WTC11 (cell line): ENCODE measurements around the gene NMT2.
A peak's percentile ranks its signal among the peaks of the same experiment; 100 is the strongest.

Experiments used
- ELF4 ChIP-seq: sonication (generic); formaldehyde crosslinking; IDR thresholded peaks from 2 replicates; pipeline ENCODE4 v1.8.1; 2022; ENCODE audit warnings: low read depth, mild to moderate bottlenecking, moderate library complexity, missing genetic modification reagents
- ZNF423 ChIP-seq: fragments of 250-450 bp; sonication (Bioruptor Pico); IDR thresholded peaks from 2 replicates; pipeline ENCODE4 v2.1.2; 2022; ENCODE audit warnings: mild to moderate bottlenecking, moderate library complexity
- TF ChIP-seq, protein P1 (sequence below): fragments of 200-600 bp; IDR thresholded peaks from 2 replicates; pipeline ENCODE4 v1.8.0; 2022; ENCODE audit warnings: antibody characterized with exemption
- TF ChIP-seq, protein P2 (sequence below): sonication (generic); formaldehyde crosslinking; conservative IDR thresholded peaks from 2 replicates; pipeline ENCODE4 v1.8.1; 2022; ENCODE audit warnings: mild to moderate bottlenecking, missing genetic modification reagents
- TF ChIP-seq, protein P3 (sequence below): sonication (generic); formaldehyde crosslinking; IDR thresholded peaks from 2 replicates; pipeline ENCODE4 v1.8.0; 2022; ENCODE audit warnings: mild to moderate bottlenecking, missing genetic modification reagents

DNA sequence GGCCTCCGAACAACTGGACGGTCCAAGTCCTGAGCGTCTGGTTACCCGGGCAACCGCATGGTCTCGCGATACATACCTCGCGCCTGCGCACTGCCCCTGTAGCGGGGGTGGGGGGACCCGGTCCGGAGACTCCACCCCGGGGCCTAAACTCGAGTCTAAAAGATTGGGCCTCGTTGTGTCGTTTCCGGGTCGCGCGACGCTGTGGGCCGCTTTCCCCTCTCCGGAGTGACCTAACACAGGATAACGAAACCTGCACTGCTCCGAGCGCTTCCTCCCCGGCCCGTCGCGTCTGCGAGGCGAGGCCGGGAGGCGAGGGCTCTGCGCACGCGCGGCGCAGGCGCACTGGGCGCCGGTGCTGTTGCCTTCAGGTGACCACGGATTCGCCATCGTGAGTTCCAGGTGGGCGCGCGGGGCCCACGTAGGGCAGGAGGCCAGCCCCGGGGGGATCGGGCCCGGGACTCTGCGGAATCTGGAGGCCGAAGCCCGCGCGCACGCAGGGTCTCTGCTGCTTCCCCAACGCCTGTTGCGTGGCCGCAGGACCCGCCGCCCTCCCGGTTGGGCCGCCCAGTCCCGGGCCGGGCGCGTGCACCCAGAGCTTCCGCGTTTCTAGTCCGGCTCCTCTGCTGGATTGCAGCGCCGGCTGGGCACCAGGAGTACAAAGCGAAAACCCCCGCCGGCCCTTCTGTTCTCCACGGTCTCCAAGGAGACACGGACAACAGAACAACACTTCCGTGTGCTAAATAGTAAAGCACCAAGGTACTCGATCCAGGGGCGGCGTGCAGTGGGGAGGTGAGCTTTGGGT lies 71.3 kb downstream of the NMT2 start, which contains the start of gene RPP38:
- TF ChIP-seq, protein P1, sequence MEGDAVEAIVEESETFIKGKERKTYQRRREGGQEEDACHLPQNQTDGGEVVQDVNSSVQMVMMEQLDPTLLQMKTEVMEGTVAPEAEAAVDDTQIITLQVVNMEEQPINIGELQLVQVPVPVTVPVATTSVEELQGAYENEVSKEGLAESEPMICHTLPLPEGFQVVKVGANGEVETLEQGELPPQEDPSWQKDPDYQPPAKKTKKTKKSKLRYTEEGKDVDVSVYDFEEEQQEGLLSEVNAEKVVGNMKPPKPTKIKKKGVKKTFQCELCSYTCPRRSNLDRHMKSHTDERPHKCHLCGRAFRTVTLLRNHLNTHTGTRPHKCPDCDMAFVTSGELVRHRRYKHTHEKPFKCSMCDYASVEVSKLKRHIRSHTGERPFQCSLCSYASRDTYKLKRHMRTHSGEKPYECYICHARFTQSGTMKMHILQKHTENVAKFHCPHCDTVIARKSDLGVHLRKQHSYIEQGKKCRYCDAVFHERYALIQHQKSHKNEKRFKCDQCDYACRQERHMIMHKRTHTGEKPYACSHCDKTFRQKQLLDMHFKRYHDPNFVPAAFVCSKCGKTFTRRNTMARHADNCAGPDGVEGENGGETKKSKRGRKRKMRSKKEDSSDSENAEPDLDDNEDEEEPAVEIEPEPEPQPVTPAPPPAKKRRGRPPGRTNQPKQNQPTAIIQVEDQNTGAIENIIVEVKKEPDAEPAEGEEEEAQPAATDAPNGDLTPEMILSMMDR = no peak
- TF ChIP-seq ZNF423 (CRISPR knock-in tag) = no peak
- TF ChIP-seq, protein P2, sequence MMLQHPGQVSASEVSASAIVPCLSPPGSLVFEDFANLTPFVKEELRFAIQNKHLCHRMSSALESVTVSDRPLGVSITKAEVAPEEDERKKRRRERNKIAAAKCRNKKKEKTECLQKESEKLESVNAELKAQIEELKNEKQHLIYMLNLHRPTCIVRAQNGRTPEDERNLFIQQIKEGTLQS (CRISPR knock-in tag) = no peak
- TF ChIP-seq, protein P3, sequence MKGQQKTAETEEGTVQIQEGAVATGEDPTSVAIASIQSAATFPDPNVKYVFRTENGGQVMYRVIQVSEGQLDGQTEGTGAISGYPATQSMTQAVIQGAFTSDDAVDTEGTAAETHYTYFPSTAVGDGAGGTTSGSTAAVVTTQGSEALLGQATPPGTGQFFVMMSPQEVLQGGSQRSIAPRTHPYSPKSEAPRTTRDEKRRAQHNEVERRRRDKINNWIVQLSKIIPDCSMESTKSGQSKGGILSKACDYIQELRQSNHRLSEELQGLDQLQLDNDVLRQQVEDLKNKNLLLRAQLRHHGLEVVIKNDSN = peak; percentile 67; the same call in 1 of the 2 replicates
- TF ChIP-seq ELF4 (CRISPR knock-in tag) = no peak
